ENCODE data around the gene YBEY.
A peak's percentile ranks its signal among the peaks of the same experiment; 100 is the strongest.
"Not testable (repeated sequence)": the region's sequence is repeated elsewhere in the genome, so short reads cannot be mapped to it uniquely, and the experiment has no call there.

The YBEY gene, protein sequence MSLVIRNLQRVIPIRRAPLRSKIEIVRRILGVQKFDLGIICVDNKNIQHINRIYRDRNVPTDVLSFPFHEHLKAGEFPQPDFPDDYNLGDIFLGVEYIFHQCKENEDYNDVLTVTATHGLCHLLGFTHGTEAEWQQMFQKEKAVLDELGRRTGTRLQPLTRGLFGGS

GRCh38 chr21:46285761-46286647, at the start of gene YBEY:
TSS of gene YBEY (plus strand) at chr21:46286342. CDS start at chr21:46286914, 572 bp downstream.
- H3K4me3 ChIP-seq (ENCODE audit: control insufficient read depth, low read depth, low read length): peak within 1 kb of the TSS; percentile 69
- TF ChIP-seq, protein P1, sequence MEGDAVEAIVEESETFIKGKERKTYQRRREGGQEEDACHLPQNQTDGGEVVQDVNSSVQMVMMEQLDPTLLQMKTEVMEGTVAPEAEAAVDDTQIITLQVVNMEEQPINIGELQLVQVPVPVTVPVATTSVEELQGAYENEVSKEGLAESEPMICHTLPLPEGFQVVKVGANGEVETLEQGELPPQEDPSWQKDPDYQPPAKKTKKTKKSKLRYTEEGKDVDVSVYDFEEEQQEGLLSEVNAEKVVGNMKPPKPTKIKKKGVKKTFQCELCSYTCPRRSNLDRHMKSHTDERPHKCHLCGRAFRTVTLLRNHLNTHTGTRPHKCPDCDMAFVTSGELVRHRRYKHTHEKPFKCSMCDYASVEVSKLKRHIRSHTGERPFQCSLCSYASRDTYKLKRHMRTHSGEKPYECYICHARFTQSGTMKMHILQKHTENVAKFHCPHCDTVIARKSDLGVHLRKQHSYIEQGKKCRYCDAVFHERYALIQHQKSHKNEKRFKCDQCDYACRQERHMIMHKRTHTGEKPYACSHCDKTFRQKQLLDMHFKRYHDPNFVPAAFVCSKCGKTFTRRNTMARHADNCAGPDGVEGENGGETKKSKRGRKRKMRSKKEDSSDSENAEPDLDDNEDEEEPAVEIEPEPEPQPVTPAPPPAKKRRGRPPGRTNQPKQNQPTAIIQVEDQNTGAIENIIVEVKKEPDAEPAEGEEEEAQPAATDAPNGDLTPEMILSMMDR (conservative IDR thresholded peaks at IDR 0.05; ENCODE audit: control insufficient read depth, insufficient read depth, low read depth, low read length): peak; percentile 22
- peak; percentile 88 for DNase-seq (ENCODE audit: low read depth)

GRCh38 chr21:46237474-46237873, 48.7 kb upstream of the YBEY start:
- H3K4me3 ChIP-seq (ENCODE audit: control insufficient read depth, low read depth, low read length): no peak overlapping the region
- DNase-seq (ENCODE audit: low read depth): no peak
- TF ChIP-seq, protein P1 (conservative IDR thresholded peaks at IDR 0.05; ENCODE audit: control insufficient read depth, insufficient read depth, low read depth, low read length): no peak

- H3K4me3 ChIP-seq (ENCODE audit: control insufficient read depth, low read depth, low read length): no peak overlapping the region
- DNase-seq (ENCODE audit: low read depth): no peak
- TF ChIP-seq, protein P1 (conservative IDR thresholded peaks at IDR 0.05; ENCODE audit: control insufficient read depth, insufficient read depth, low read depth, low read length): no peak
Measured at GRCh38 chr21:46239817-46240325, 46.3 kb upstream of the YBEY start.

GRCh38 chr21:46241577-46241976, 44.6 kb upstream of the YBEY start:
- not testable (repeated sequence) for DNase-seq (ENCODE audit: low read depth); H3K4me3 ChIP-seq (ENCODE audit: control insufficient read depth, low read depth, low read length)

- H3K4me3 ChIP-seq (ENCODE audit: control insufficient read depth, low read depth, low read length): no peak overlapping the region
- no peak for DNase-seq (ENCODE audit: low read depth)
- TF ChIP-seq, protein P1 (conservative IDR thresholded peaks at IDR 0.05; ENCODE audit: control insufficient read depth, insufficient read depth, low read depth, low read length): no peak
Measured at GRCh38 chr21:46243325-46243724, 42.8 kb upstream of the YBEY start.

DNA sequence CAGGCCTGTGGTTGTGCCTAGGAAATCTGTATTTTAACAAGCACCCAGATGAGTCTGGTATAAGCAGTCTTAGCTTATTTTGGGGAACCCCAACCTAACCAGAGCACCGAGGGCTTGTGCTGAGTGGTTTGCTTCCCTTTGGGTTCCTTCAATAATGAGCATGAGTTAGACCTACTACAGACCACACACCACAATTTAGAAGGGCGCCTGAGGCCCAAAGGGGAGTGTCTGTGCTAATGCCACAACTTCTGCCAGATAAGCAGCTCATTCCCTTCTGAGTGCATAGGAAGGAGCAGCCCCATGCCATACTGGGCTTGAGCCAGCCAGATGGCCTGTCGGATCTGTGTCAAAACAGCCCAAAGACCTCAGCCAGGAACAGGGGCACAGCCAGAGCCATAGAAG, 42.2 kb upstream of the YBEY start:
- DNase-seq (ENCODE audit: low read depth): no peak
- H3K4me3 ChIP-seq (ENCODE audit: control insufficient read depth, low read depth, low read length): no peak overlapping the region
- TF ChIP-seq, protein P1 (conservative IDR thresholded peaks at IDR 0.05; ENCODE audit: control insufficient read depth, insufficient read depth, low read depth, low read length): no peak

GRCh38 chr21:46244602-46245001, 41.5 kb upstream of the YBEY start:
- no peak for DNase-seq (ENCODE audit: low read depth)
- TF ChIP-seq, protein P1 (conservative IDR thresholded peaks at IDR 0.05; ENCODE audit: control insufficient read depth, insufficient read depth, low read depth, low read length): no peak
- no peak overlapping the region for H3K4me3 ChIP-seq (ENCODE audit: control insufficient read depth, low read depth, low read length)
